Stimulated activated CD4-positive, alpha-beta T cell treated with anti-CD3 and anti-CD28 coated beads, Interleukin-1b, Interleukin-23, amount 100 ng/mL, for 4 hours (primary cell): Measurements from ENCODE around the gene NOS2.
"Not testable (repeated sequence)": the region's sequence is repeated elsewhere in the genome, so short reads cannot be mapped to it uniquely, and the experiment has no call there.

Experiments
- DNase-seq, 2 donors: peaks; one replicate each; pipeline ENCODE4 v3.0.0-alpha.2; 2020; ENCODE audit warnings: low read depth in 2 of 2

NOS2 gene

DNA sequence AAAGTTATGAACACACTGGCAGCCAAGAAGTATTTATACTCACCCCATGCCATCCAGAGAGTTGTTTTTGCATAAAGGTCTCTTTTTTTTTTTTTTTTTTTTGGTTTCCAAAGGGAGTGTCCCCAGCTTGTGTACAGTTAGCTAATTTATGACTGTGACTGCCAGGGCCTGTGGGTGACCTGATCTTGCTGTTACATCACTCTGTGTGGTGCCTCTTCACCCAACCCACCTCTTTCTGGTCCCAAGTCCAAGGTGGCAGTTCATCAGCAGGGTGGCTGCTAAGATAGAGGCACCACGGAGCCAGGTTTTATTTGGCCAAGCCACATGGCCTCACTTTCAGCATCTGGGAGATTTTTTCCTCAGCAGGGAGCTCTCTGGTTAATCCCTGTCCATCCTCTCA lies at the start of gene NOS2:
TSS of gene NOS2 (minus strand) at position 8 of the 400 bp plus-strand sequence. CDS start 1,720 bp downstream, outside the sequence.
- DNase-seq: no peak

DNA sequence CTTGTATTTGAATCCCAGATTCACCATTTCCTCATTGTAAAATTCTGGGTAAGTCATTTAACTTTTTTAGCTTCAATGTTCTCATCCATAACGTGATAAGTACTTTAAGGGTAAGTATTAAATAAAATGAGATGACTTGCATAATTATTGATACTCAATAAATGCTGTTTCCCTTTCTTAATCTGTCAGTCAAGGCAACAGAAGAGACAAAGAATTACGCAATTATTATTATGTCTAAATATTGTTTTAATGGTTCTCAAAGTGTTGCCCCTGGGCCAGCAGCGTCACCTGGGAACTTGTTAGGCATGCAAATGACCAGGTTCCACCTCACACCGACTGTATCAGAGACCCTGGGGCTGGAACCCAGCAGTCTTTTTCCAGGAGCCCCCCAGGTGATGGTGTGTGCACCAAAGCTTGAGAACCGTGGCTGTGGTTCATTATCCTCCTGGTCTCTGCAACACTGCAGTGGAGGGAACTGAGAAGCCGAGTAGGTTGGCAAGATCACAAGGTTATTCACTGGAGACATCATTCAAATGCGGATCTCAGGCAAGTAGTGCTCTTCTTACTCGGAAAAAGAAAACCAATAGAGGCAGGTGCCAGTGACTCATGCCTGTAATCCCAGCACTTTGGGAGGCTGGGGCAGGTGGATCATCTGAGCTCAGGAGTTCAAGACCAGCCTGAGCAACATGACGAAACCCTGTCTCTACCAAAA lies 49.3 kb upstream of the NOS2 start:
- DNase-seq: no peak

- no peak for DNase-seq
These were observed 48.6 kb upstream of the NOS2 start for GRCh38 chr17:27848931-27849330.

DNA sequence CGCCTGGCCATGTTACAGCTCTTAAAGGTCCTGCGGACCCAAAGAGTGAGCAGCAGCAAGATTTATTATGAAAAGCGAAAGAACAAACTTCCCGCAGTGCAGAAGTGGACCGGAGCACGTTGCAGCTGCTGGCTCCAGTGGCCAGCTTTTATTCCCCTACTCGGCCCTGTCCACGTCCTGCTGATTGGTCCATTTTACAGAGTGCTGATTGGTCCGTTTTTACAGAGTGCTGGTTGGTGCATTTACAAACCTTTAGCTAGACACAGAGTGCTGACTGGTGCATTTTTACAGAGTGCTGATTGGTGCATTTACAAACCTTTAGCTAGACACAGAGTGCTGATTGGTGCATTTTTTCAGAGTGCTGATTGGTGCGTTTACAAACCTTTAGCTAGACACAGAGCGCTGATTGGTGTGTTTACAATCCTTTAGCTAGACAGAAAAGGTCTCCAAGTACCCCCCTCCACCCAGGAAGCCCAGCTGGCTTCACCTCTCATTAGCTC lies 46.5 kb upstream of the NOS2 start:
- DNase-seq: not testable (repeated sequence)

- no peak for DNase-seq
These were observed 45.8 kb upstream of the NOS2 start for GRCh38 chr17:27846042-27846655.

GRCh38 chr17:27845264-27846041 lies 45.1 kb upstream of the NOS2 start:
- DNase-seq: no peak

DNA sequence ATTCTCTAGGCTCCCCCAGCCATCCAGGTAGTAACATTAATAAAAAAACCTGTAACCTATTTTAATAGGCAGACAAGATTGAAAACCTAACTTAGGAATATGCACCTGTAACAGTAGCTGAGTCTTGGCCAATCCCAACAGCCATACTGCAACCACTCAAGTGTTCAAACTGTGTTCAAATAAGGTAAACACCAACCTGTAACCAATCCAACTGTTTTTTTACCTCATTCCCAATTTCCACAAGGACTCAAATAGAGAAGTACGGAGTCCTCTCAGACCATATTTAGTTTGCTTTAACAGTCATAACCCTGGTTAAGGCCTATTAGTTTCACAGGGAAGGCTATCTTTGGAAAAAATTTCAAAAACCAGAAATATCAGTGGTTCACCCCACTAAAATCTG lies 40.4 kb upstream of the NOS2 start:
- DNase-seq: no peak

DNA sequence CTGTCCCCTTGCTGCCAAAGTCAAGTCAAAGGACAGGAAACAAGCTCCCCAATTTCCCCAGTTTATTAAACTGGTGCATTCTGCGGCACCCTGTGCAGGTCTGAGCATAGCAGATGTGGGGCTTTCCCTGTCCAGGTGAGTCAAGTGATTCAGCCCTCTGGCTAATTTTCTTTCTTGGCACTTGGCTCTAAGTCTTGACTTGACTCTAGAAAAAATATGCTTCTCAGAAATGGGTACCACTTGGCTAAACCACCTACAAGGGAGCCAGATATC lies 40.0 kb upstream of the NOS2 start:
- not testable (repeated sequence) for DNase-seq

GRCh38 chr17:27839571-27840405 lies 39.5 kb upstream of the NOS2 start:
- DNase-seq: not testable (repeated sequence)

- not testable (repeated sequence) for DNase-seq
These were observed 38.3 kb upstream of the NOS2 start for GRCh38 chr17:27838607-27839006.

DNA sequence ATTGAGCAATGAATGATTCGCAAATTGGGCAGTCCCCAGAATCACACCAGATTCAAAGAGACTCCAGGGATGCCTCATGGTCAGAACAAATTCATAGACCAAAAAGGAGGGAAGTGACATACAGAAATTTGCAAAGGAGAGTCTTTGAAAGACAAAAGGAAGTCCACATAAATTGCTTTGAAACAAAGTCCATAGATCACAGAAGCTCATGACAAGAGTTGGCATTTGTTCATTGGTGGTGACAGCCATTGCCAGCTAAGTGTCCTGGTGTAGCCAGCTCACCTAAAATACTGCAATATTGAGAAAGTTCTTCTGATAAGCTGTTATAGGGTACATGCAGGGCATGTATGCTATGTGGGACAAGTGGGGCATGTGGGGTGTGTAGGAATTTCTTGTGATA lies 37.4 kb upstream of the NOS2 start:
- not testable (repeated sequence) for DNase-seq

DNA sequence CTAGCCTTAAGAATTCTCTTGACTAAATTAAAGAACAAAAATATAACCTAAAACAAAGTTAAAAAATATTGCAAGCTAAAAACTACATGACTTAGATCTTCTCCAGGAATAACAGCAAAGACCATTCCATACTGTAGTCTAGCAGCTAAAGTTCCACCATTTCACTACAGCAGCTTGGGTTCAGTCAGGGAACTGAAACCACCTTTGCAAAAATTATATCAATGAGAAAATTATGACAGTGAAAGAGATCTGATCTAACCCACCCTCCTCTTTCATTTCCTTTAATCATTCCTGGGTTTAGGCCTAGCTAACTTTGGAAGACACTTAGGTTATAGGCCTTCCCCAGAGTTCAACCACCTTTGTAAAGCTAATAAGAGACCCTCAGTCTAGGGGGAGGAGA lies 36.3 kb upstream of the NOS2 start:
- no peak for DNase-seq

DNA sequence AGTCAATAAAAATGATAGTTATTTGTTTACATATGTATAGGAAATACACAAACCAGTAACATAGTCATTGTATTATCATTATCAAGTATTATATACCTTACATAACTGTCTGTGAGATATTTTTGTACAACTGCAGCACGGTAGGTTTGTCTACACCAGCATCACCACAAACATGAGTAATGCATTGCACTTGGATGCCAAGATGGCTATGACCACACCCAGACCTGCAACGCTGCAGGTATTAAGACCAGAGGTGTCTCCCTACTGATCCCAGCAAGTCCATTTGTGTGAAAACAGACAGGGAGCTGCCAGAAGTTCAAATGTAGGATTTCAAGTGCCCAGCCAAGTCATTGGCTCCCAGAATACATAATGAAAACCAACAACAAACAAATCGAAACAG lies 34.2 kb upstream of the NOS2 start:
- DNase-seq: no peak

- no peak for DNase-seq
These were observed 32.5 kb upstream of the NOS2 start for GRCh38 chr17:27832831-27833230.

- DNase-seq: not testable (repeated sequence)
These were observed 29.6 kb upstream of the NOS2 start for GRCh38 chr17:27829888-27830287.

- DNase-seq: not testable (repeated sequence)
These were observed 28.9 kb upstream of the NOS2 start for GRCh38 chr17:27829143-27829711.

- DNase-seq: no peak
These were observed 25.1 kb upstream of the NOS2 start for GRCh38 chr17:27825459-27825858.

DNA sequence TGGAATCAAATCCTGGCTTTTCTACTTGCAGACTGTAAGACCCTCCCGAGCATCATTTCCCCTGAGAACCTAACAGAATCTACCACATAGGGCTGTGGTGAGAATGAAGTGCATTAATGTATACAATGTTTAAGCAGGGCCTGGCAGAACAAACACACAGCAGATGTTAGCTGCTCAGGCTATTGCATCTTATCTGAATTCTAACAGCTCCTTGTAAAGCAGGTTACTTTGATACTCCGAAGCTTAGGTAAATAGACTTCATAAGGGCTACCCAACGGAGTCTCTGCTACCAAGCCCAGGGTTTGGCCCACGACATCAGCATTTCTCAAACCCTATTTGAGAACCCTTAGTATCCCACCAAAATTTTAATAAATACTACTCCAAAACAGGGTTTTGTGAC lies 24.4 kb upstream of the NOS2 start:
- no peak for DNase-seq

GRCh38 chr17:27824176-27824715 lies 23.9 kb upstream of the NOS2 start:
- no peak for DNase-seq

DNA sequence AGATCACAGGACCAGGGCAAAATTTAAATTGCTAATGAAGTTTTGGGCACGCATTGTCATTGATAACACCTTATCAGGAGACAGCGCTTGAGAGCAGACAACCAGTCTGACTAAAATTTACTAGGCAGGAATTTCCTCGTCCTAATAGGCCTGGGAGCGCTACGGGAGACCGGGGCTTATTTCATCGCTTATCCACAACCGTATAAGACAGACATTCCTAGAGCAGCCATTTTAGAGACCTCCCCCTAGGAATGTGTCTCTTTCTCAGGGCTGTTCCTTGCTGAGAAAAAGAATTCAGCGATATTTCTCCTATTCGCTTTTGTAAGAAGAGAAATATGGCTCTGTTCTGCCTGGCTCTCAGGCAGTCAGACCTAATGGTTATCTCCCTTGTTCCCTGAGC lies 21.8 kb upstream of the NOS2 start:
- not testable (repeated sequence) for DNase-seq

DNA sequence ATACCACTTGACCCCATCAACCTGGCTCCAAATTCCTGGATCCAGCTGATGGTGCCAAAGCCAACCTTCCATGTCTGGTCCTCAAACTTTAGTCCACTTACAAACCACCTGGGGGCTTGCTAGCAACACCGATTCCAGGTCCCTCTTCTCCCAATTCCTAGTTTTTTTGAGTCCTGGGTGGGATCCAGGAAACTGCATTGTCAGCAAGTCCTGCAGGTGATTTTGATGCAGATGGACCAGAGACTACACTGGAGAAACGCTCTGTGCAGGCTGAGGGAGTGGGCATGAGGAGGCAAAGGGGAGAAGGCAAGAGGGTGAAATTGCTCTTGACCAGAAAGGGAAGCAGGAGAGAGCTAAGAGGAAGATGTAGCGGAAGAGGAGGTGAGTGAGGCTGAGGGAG lies 21.0 kb upstream of the NOS2 start:
- no peak for DNase-seq
